H1 (cell line): ENCODE measurements around the gene SIRT7. TPM values are rescaled to one million over a fixed set of nuclear protein-coding genes. Genes with fewer than 3 reads are reported as not detected.

Source experiments
- CTCF ChIA-PET: fragments of 300-600 bp; sonication (Branson Sonifier 250); formaldehyde crosslinking; loops from one replicate; lab custom pipeline; 2021; ENCODE audit not compliant: partially characterized antibody; lab: Charles Lee
- POLR2A ChIA-PET: fragments of 300-600 bp; sonication (Branson Sonifier 250); formaldehyde crosslinking; loops from one replicate; lab custom pipeline; 2021; ENCODE audit warnings: inconsistent platforms; ENCODE audit not compliant: partially characterized antibody; lab: Charles Lee
- DNase-seq, 2 experiments: peaks; one replicate each; pipeline versions ENCODE4 v3.0.0 to v3.0.0-alpha.2; 2010 to 2022; ENCODE audit warnings: low spot score in 2 of 2, low read depth in 1 of 2, mixed read lengths in 1 of 2
- FAIRE-seq: peaks from 2 replicates; lab custom pipeline; 2011; peaks lifted over from hg19 to GRCh38; lab: Jason Lieb, UNC
- H2AFZ ChIP-seq: 2 replicates; pipeline ENCODE4 v1.8.1; 2012; ENCODE audit warnings: low read length, inconsistent platforms
- H2AK5ac ChIP-seq: 2 replicates; pipeline ENCODE4 v1.6.1; 2013; ENCODE audit warnings: low read depth, low read length
- H2BK120ac ChIP-seq: replicated peaks from 2 replicates; pipeline ENCODE3; 2013; ENCODE audit warnings: low read depth, low read length, inconsistent platforms
- H2BK12ac ChIP-seq: 2 replicates; pipeline ENCODE4 v1.6.1; 2013; ENCODE audit warnings: low read depth, low read length
- H2BK15ac ChIP-seq: 2 replicates; pipeline ENCODE4 v1.6.1; 2013; ENCODE audit warnings: low read length
- H2BK20ac ChIP-seq: 2 replicates; pipeline ENCODE4 v1.6.1; 2013; ENCODE audit warnings: low read length
- H2BK5ac ChIP-seq: 2 replicates; pipeline ENCODE4 v1.6.1; 2013; ENCODE audit warnings: low read depth, low read length
- H3K14ac ChIP-seq: 2 replicates; pipeline ENCODE4 v1.6.1; 2013; ENCODE audit warnings: inconsistent platforms; ENCODE audit not compliant: insufficient read length
- H3K18ac ChIP-seq: 2 replicates; pipeline ENCODE4 v1.6.1; 2013; ENCODE audit warnings: low read length; ENCODE audit errors: extremely low read depth
- H3K23ac ChIP-seq: 2 replicates; pipeline ENCODE4 v1.6.1; 2013; ENCODE audit warnings: inconsistent platforms; ENCODE audit not compliant: insufficient read length
- H3K23me2 ChIP-seq: 2 replicates; pipeline ENCODE4 v1.6.1; 2013; ENCODE audit warnings: low read depth, low read length
- H3K27ac ChIP-seq: 2 replicates; pipeline ENCODE4 v1.6.1; 2011; ENCODE audit warnings: low read depth, low read length, inconsistent platforms
- H3K27me3 ChIP-seq, 4 experiments: replicated peaks in 1 of 4; 1 replicate in 1 of 4; 2 replicates in 3 of 4; pipeline versions ENCODE4 v1.6.1 to v1.8.1; 2011 to 2013; ENCODE audit warnings: low read length in 3 of 4, mild to moderate bottlenecking in 3 of 4, inconsistent platforms in 2 of 4, mixed read lengths in 2 of 4, moderate library complexity in 1 of 4; ENCODE audit not compliant: control insufficient read depth in 3 of 4, insufficient read depth in 3 of 4; ENCODE audit errors: extremely low read depth in 1 of 4
- H3K36me3 ChIP-seq, 4 experiments: 2 replicates each; pipeline versions ENCODE4 v1.6.1 to v1.8.1; 2011 to 2013; ENCODE audit warnings: mild to moderate bottlenecking in 4 of 4, low read length in 3 of 4, moderate library complexity in 2 of 4, control low read depth in 1 of 4, inconsistent platforms in 1 of 4; ENCODE audit not compliant: insufficient read depth in 4 of 4, control insufficient read depth in 2 of 4
- H3K4ac ChIP-seq: replicated peaks from 2 replicates; pipeline ENCODE3; 2013; ENCODE audit warnings: low read length, low read depth, mixed read lengths, inconsistent platforms; ENCODE audit not compliant: insufficient read length
- H3K4me1 ChIP-seq, 4 experiments: replicated peaks in 1 of 4; 1 replicate in 1 of 4; 2 replicates in 3 of 4; pipeline versions ENCODE4 v1.6.1 to v1.8.1; 2011 to 2013; ENCODE audit warnings: low read length in 3 of 4, inconsistent platforms in 2 of 4, mixed read lengths in 1 of 4; ENCODE audit not compliant: insufficient read depth in 4 of 4, control insufficient read depth in 3 of 4
- H3K4me2 ChIP-seq, 2 experiments: 2 replicates each; pipeline versions ENCODE4 v1.6.1 to v1.8.1; 2011 to 2013; ENCODE audit warnings: low read depth in 2 of 2, low read length in 2 of 2, control low read depth in 1 of 2, inconsistent platforms in 1 of 2, mild to moderate bottlenecking in 1 of 2; ENCODE audit not compliant: insufficient read depth in 1 of 2
- H3K4me3 ChIP-seq, 4 experiments: fragments of 200-600, 300-600 bp in 1 of 4; sonication (generic), shearing (Covaris generic), sonication (Bioruptor Twin) in 1 of 4; 2 replicates each; pipeline versions ENCODE4 v1.5.1 to v1.8.1; 2011 to 2016; ENCODE audit warnings: low read length in 4 of 4, low read depth in 3 of 4, control low read depth in 2 of 4, inconsistent platforms in 2 of 4, mild to moderate bottlenecking in 2 of 4, mixed read lengths in 1 of 4, moderate library complexity in 1 of 4; ENCODE audit not compliant: insufficient read depth in 2 of 4; ENCODE audit errors: extremely low read depth in 1 of 4
- H3K56ac ChIP-seq: replicated peaks from 2 replicates; pipeline ENCODE3; 2013; ENCODE audit warnings: low read depth, mild to moderate bottlenecking, mixed read lengths, low read length, inconsistent platforms; ENCODE audit not compliant: insufficient read length
- H3K79me1 ChIP-seq: 2 replicates; pipeline ENCODE4 v1.6.1; 2013; ENCODE audit warnings: low read depth, low read length, control low read depth
- H3K79me2 ChIP-seq, 2 experiments: 2 replicates each; pipeline versions ENCODE4 v1.6.1 to v1.8.1; 2012 to 2013; ENCODE audit warnings: low read length in 2 of 2, mild to moderate bottlenecking in 2 of 2, inconsistent platforms in 1 of 2; ENCODE audit not compliant: insufficient read depth in 2 of 2, control insufficient read depth in 1 of 2
- H3K9ac ChIP-seq, 4 experiments: replicated peaks in 1 of 4; 1 replicate in 1 of 4; 2 replicates in 3 of 4; pipeline versions ENCODE4 v1.6.1 to v1.8.1; 2011 to 2013; ENCODE audit warnings: low read depth in 3 of 4, low read length in 3 of 4, control low read depth in 2 of 4, mild to moderate bottlenecking in 2 of 4, moderate library complexity in 2 of 4, inconsistent platforms in 1 of 4; ENCODE audit errors: extremely low read depth in 1 of 4
- H3K9me3 ChIP-seq, 2 experiments: 2 replicates each; pipeline versions ENCODE4 v1.6.1 to v1.8.1; 2012 to 2013; ENCODE audit warnings: mild to moderate bottlenecking in 2 of 2, moderate library complexity in 2 of 2, control low read depth in 1 of 2, inconsistent platforms in 1 of 2, low read depth in 1 of 2, low read length in 1 of 2, mixed read lengths in 1 of 2; ENCODE audit not compliant: insufficient read depth in 2 of 2
- H4K20me1 ChIP-seq, 2 experiments: replicated peaks in 1 of 2; 2 replicates each; pipeline versions ENCODE3 to v1.8.1; 2011 to 2013; ENCODE audit warnings: inconsistent platforms in 2 of 2, low read length in 2 of 2, mild to moderate bottlenecking in 1 of 2; ENCODE audit not compliant: insufficient read depth in 2 of 2, control insufficient read depth in 1 of 2
- H4K5ac ChIP-seq: 2 replicates; pipeline ENCODE4 v1.6.1; 2013; ENCODE audit warnings: low read length, low read depth, mixed read lengths, inconsistent platforms; ENCODE audit not compliant: insufficient read length
- H4K8ac ChIP-seq: 2 replicates; pipeline ENCODE4 v1.8.0; 2013; ENCODE audit warnings: mild to moderate bottlenecking, moderate library complexity, low read length, inconsistent platforms; ENCODE audit not compliant: insufficient read depth; ENCODE audit errors: extremely low read depth
- H4K91ac ChIP-seq: replicated peaks from 2 replicates; pipeline ENCODE3; 2013; ENCODE audit warnings: low read length, mixed read lengths, inconsistent platforms; ENCODE audit not compliant: insufficient read length
- CREB1 ChIP-seq: IDR thresholded peaks from 2 replicates; pipeline ENCODE4 v1.6.1; 2012; ENCODE audit warnings: inconsistent platforms
- CTBP2 ChIP-seq: IDR thresholded peaks from 2 replicates; pipeline ENCODE4 v1.7.0; 2011; ENCODE audit warnings: borderline replicate concordance, mild to moderate bottlenecking, moderate library complexity, mixed read lengths, low read length; ENCODE audit not compliant: insufficient read depth, insufficient read length
- EZH2 ChIP-seq: fragments of 200-600 bp; sonication (generic); IDR thresholded peaks from 2 replicates; pipeline ENCODE4 v1.7.1; 2012; ENCODE audit warnings: low read depth, mild to moderate bottlenecking, moderate library complexity, low read length, inconsistent platforms; ENCODE audit not compliant: severe bottlenecking
- JUND ChIP-seq: IDR thresholded peaks from 2 replicates; pipeline ENCODE4 v1.6.1; 2011; ENCODE audit warnings: mild to moderate bottlenecking, improper control_type of control experiment, low read length
- KDM4A ChIP-seq: IDR thresholded peaks from one replicate; pipeline ENCODE4 v1.7.1; 2012; ENCODE audit warnings: low read depth, mild to moderate bottlenecking, moderate library complexity, low read length, inconsistent platforms; ENCODE audit not compliant: severe bottlenecking
- POLR2AphosphoS5 ChIP-seq: IDR thresholded peaks from 2 replicates; pipeline ENCODE4 v1.6.1; 2011; ENCODE audit warnings: low read depth, low read length
- RBBP5 ChIP-seq: IDR thresholded peaks from 2 replicates; pipeline ENCODE4 v1.7.1; 2012; ENCODE audit warnings: low read depth, mild to moderate bottlenecking, inconsistent platforms, low read length, moderate library complexity, borderline replicate concordance
- RXRA ChIP-seq: IDR thresholded peaks from 2 replicates; pipeline ENCODE4 v1.6.1; 2011; ENCODE audit warnings: low read depth, mild to moderate bottlenecking, low read length, moderate library complexity; ENCODE audit not compliant: insufficient read depth
- SRF ChIP-seq: IDR thresholded peaks from 2 replicates; pipeline ENCODE4 v1.6.1; 2011; ENCODE audit warnings: mild to moderate bottlenecking, low read depth, low read length, moderate library complexity
- TBP ChIP-seq: IDR thresholded peaks from 2 replicates; pipeline ENCODE4 v1.6.1; 2011; ENCODE audit warnings: low read depth, low read length, improper control_type of control experiment
- TCF12 ChIP-seq: IDR thresholded peaks from 2 replicates; pipeline ENCODE4 v1.6.1; 2011; ENCODE audit warnings: low read depth, mild to moderate bottlenecking, low read length
- WGBS, 2 experiments: shearing (Covaris generic) in 1 of 2; methylation state at CpG; one replicate each; pipeline versions ENCODE4 v1.1.6 to v1.1.7; 2013 to 2015; ENCODE audit warnings: low lambda C conversion rate in 2 of 2, mixed read lengths in 2 of 2, inconsistent platforms in 1 of 2, low coverage in 1 of 2, missing lambda C conversion rate in 1 of 2; ENCODE audit not compliant: insufficient replicate concordance in 2 of 2, insufficient coverage in 1 of 2, insufficient read length in 1 of 2; ENCODE audit errors: extremely low coverage in 1 of 2, missing lambda C conversion rate in 1 of 2; 5-methylcytosine and 5-hydroxymethylcytosine counted together
- polyA plus RNA-seq, 7 experiments: library from polyadenylated mRNA; depleted of rRNA in 3 of 7; stranded (reverse) in 5 of 7; unstranded in 2 of 7; fragments of >200 nt in 5 of 7; fragments of 200-250 nt in 2 of 7; gene quantifications; 1 replicate in 5 of 7; 2 replicates in 1 of 7; 4 replicates in 1 of 7; pipeline versions ENCODE4 v1.2.1 to v1.2.3, GENCODE V29; 2011 to 2013; ENCODE audit warnings: missing spikeins in 2 of 7, mixed read lengths in 2 of 7
- total RNA-seq: library from RNA; stranded (reverse); fragmentation: NEBNext Ultra II Directional; extraction: Animal tissue kit (Norgen Biotek cat#: 25700); gene quantifications from 2 replicates; pipeline ENCODE4 v1.2.1, GENCODE V29; 2021

The SIRT7 gene
- total and polyA plus RNA-seq, 2 of the 8 experiments (the other 6 are each of a cell fraction or from before 2014, with no cell fraction given): 5.8 to 16.6 TPM

- Histone ChIP-seq H2BK5ac (peak overlapping the region; percentile 82; the same call in 1 of the 2 replicates), H3K36me3 (peaks cover 0 to 6% (median 3%) of the 10 kb centered on the region in 4 experiments; a peak in 2 of 8 replicates), H2BK20ac (no peak overlapping the region), H3K4ac (peak overlapping the region; percentile 92), H2AK5ac (0 out of 2 replicates have a peak overlapping the region, but pooled peaks have one; percentile 43), H3K27ac (peak overlapping the region; percentile 82; the same call in 1 of the 2 replicates), H3K23ac (no peak overlapping the region), H3K23me2 (peaks cover 12% of the 10 kb centered on the region; the same call in 1 of the 2 replicates), H3K27me3 (no peaks in the 10 kb centered on the region), H2BK12ac (0 out of 2 replicates have a peak overlapping the region, but pooled peaks have one; percentile 31), H4K91ac (peak overlapping the region; percentile 98), H2AFZ (no peak overlapping the region), H3K14ac (no peak overlapping the region), H4K5ac (peak overlapping the region; percentile 63), H3K9ac (peak overlapping the region; percentile 28 to 86 (median 82)), H3K56ac (peak overlapping the region; percentile 77), H4K8ac (peak overlapping the region; percentile 96), H3K4me2 (peak overlapping the region; percentile 74), H2BK120ac (no peak overlapping the region), H4K20me1 (peaks cover 4 to 21% of the 10 kb centered on the region in 2 experiments), H3K79me2 (peaks cover 3 to 4% of the 10 kb centered on the region in 2 experiments; a peak in 2 of 4 replicates), H3K9me3 (no peaks in the 10 kb centered on the region), H3K79me1 (peaks cover 2% of the 10 kb centered on the region; the same call in 1 of the 2 replicates), H3K18ac (peak overlapping the region; percentile 88), H2BK15ac (no peak overlapping the region), H3K4me3 (peak overlapping the region; percentile 63 to 88 (median 71)), H3K4me1 (peaks cover 0 to 31% (median 21%) of the 10 kb centered on the region in 4 experiments; a peak in 6 of 7 replicates)
- FAIRE-seq: no peak
- DNase-seq: peak in 1 of 2 experiments; percentile 93
- WGBS, 2 experiments: 7% methylated on average over 76 of the region's 86 CpGs; no CpG with 5 or more reads in 1 of the 2 experiments
- ChIA-PET CTCF (interaction anchor here (0.8 to 2.9 kb wide), 9 partner anchors 14 to 170 kb away, joined by 3 to 24 read pairs (median 3); partner anchors contain the start of gene SIRT7), POLR2A (interaction anchor here (0.6 to 10.5 kb wide), 16 partner anchors 8 to 154 kb away, joined by 3 to 151 read pairs (median 4); partner anchors contain the start of genes ALYREF, ANAPC11, CENPX and LRRC45)
- no peak for TF ChIP-seq EZH2
- no peak for TF ChIP-seq JUND
- TF ChIP-seq RBBP5: no peak
- TF ChIP-seq RXRA: no peak
- no peak for TF ChIP-seq TBP
- no peak for TF ChIP-seq TCF12
- peak; percentile 78; the same call in 1 of the 2 replicates for TF ChIP-seq POLR2AphosphoS5
- peak; percentile 27 for TF ChIP-seq CTBP2
- TF ChIP-seq KDM4A: peak; percentile 82
- TF ChIP-seq SRF: no peak
- 0 out of 2 replicates have a peak, but pooled peaks have one; percentile 73 for TF ChIP-seq CREB1
Observed at GRCh38 chr17:81871387-81872230, 46.4 kb downstream of the SIRT7 start.
